ENCODE data around the gene NRXN3. TPM values are rescaled to one million over a fixed set of nuclear protein-coding genes. Genes with fewer than 3 reads are reported as not detected.

NRXN3 gene
- polyA plus RNA-seq, 1 donor from 2014 or later: 110 TPM

GRCh38 chr14:79201564-79202207 is 1031.5 kb downstream of the NRXN3 start:
- Histone ChIP-seq H3K27ac (ENCODE audit: low read length) (no peak overlapping the region), H2AFZ (ENCODE audit: low read depth, low read length) (no peak overlapping the region), H3K4me3 (ENCODE audit: low read length) (no peak overlapping the region), H3K79me2 (replicated peaks; ENCODE audit: insufficient read depth, low read length) (no peaks in the 10 kb centered on the region), H3K4me2 (ENCODE audit: low read length) (no peak overlapping the region), H3K9me2 (ENCODE audit: insufficient read depth, low read length) (no peaks in the 10 kb centered on the region), H3K36me3 (ENCODE audit: insufficient read depth, low read length) (no peaks in the 10 kb centered on the region), H3K9ac (ENCODE audit: low read length) (no peak overlapping the region), H3K27me3 (ENCODE audit: insufficient read depth, low read depth, low read length) (no peaks in the 10 kb centered on the region), H3K9me3 (ENCODE audit: low read length) (no peaks in the 10 kb centered on the region), H3F3A (ENCODE audit: insufficient read depth, low read length, poor library complexity, severe bottlenecking) (no peaks in the 10 kb centered on the region), H4K20me1 (ENCODE audit: insufficient read depth) (no peaks in the 10 kb centered on the region)
- no peak for TF ChIP-seq EP300 (conservative IDR thresholded peaks at IDR 0.05; ENCODE audit: poor library complexity, severe bottlenecking)
- TF ChIP-seq POLR2AphosphoS5 (IDR thresholded peaks at IDR 0.05): no peak
- no peak for TF ChIP-seq EZH2 (IDR thresholded peaks at IDR 0.05; ENCODE audit: borderline replicate concordance, insufficient read depth, low read length, poor library complexity, severe bottlenecking)
- TF ChIP-seq SMC3 (conservative IDR thresholded peaks at IDR 0.05; ENCODE audit: poor library complexity): no peak
- TF ChIP-seq REST (IDR thresholded peaks at IDR 0.05; ENCODE audit: borderline replicate concordance): no peak
- TF ChIP-seq CTCF (IDR thresholded peaks at IDR 0.05; ENCODE audit: poor library complexity, severe bottlenecking): no peak
- TF ChIP-seq TAF1 (IDR thresholded peaks at IDR 0.05; ENCODE audit: low read depth): no peak
- TF ChIP-seq MXI1 (conservative IDR thresholded peaks at IDR 0.05; ENCODE audit: poor library complexity, severe bottlenecking): no peak

GRCh38 chr14:79204591-79204990 is 1034.4 kb downstream of the NRXN3 start:
- H3K27ac ChIP-seq (ENCODE audit: low read length): no peak overlapping the region
- H3K9me3 ChIP-seq (ENCODE audit: low read length): no peaks in the 10 kb centered on the region
- H3K9ac ChIP-seq (ENCODE audit: low read length): no peak overlapping the region
- no peaks in the 10 kb centered on the region for H4K20me1 ChIP-seq (ENCODE audit: insufficient read depth)
- no peak overlapping the region for H2AFZ ChIP-seq (ENCODE audit: low read depth, low read length)
- H3K4me2 ChIP-seq (ENCODE audit: low read length): no peak overlapping the region
- H3F3A ChIP-seq (ENCODE audit: insufficient read depth, low read length, poor library complexity, severe bottlenecking): no peaks in the 10 kb centered on the region
- H3K79me2 ChIP-seq (replicated peaks; ENCODE audit: insufficient read depth, low read length): no peaks in the 10 kb centered on the region
- no peak overlapping the region for H3K4me3 ChIP-seq (ENCODE audit: low read length)
- H3K9me2 ChIP-seq (ENCODE audit: insufficient read depth, low read length): no peaks in the 10 kb centered on the region
- no peaks in the 10 kb centered on the region for H3K36me3 ChIP-seq (ENCODE audit: insufficient read depth, low read length)
- no peaks in the 10 kb centered on the region for H3K27me3 ChIP-seq (ENCODE audit: insufficient read depth, low read depth, low read length)
- TF ChIP-seq RAD21 (conservative IDR thresholded peaks at IDR 0.05) (no peak), EP300 (conservative IDR thresholded peaks at IDR 0.05; ENCODE audit: poor library complexity, severe bottlenecking) (no peak), REST (IDR thresholded peaks at IDR 0.05; ENCODE audit: borderline replicate concordance) (no peak), POLR2AphosphoS5 (IDR thresholded peaks at IDR 0.05) (no peak), EZH2 (IDR thresholded peaks at IDR 0.05; ENCODE audit: borderline replicate concordance, insufficient read depth, low read length, poor library complexity, severe bottlenecking) (no peak), CTCF (IDR thresholded peaks at IDR 0.05; ENCODE audit: poor library complexity, severe bottlenecking) (no peak), MXI1 (conservative IDR thresholded peaks at IDR 0.05; ENCODE audit: poor library complexity, severe bottlenecking) (no peak), SMC3 (conservative IDR thresholded peaks at IDR 0.05; ENCODE audit: poor library complexity) (no peak)
